Adrenal gland (tissue), 5 donors: ENCODE data around the gene SAMD4A.

Experiments
- CTCF ChIP-seq, 6 experiments: fragments of 450-650 bp in 4 of 6; fragments of 200-600 bp in 2 of 6; sonication (generic) in 1 of 6; IDR thresholded peaks; 1 replicate in 5 of 6; 2 replicates in 1 of 6; pipeline versions ENCODE4 v1.5.1 to v1.8.0; 2016 to 2021; ENCODE audit warnings: antibody characterized with exemption in 6 of 6, mild to moderate bottlenecking in 2 of 6, moderate library complexity in 1 of 6
- POLR2A ChIP-seq, 2 donors: fragments of 450-650 bp; IDR thresholded peaks; one replicate each; pipeline ENCODE4 v1.6.1; 2017; ENCODE audit warnings: antibody characterized with exemption in 2 of 2, mild to moderate bottlenecking in 2 of 2, moderate library complexity in 1 of 2
- donor health status: DM: no; HTN: no; CAD: no.

- TF ChIP-seq CTCF (IDR thresholded peaks at IDR 0.05) (no peak), POLR2A (IDR thresholded peaks at IDR 0.05) (no peak)
These were observed 214.2 kb downstream of the SAMD4A start for GRCh38 chr14:54781080-54781479.
